ENCODE results near the gene CALM1. TPM values are rescaled to one million over a fixed set of nuclear protein-coding genes. Genes with fewer than 3 reads are reported as not detected.

Gene CALM1
- total and polyA plus RNA-seq, 10 of the 15 experiments (the other 5 are each of a cell fraction or from before 2014, with no cell fraction given): 110 to 729 (median 261) TPM

- TF ChIP-seq RELB (IDR thresholded peaks at IDR 0.05; ENCODE audit: low read depth): peak; percentile 36; the same call in 1 of the 2 replicates
- peak; percentile 80; the same call in 2 of the 3 replicates for TF ChIP-seq POU2F2 (IDR thresholded peaks at IDR 0.05; ENCODE audit: borderline replicate concordance, low read depth, low read length)
- TF ChIP-seq DPF2 (IDR thresholded peaks at IDR 0.05): peak; percentile 70
- TF ChIP-seq NBN (IDR thresholded peaks at IDR 0.05): peak; percentile 98
- no peak for TF ChIP-seq ZZZ3 (IDR thresholded peaks at IDR 0.05; ENCODE audit: control insufficient read depth, insufficient read length, low read depth)
- TF ChIP-seq MLLT1 (IDR thresholded peaks at IDR 0.05): peak; percentile 88
- peak; percentile 29; the same call in 1 of the 2 replicates for TF ChIP-seq MXI1 (IDR thresholded peaks at IDR 0.05; ENCODE audit: low read depth, low read length)
- 0 out of 2 replicates have a peak, but pooled peaks have one; percentile 70 for TF ChIP-seq SMARCA5 (IDR thresholded peaks at IDR 0.05)
- TF ChIP-seq CREM (IDR thresholded peaks at IDR 0.05; ENCODE audit: low read depth): peak; percentile 99
- TF ChIP-seq CBX5 (IDR thresholded peaks at IDR 0.05; ENCODE audit: low read depth): peak; percentile 76; the same call in 1 of the 2 replicates
- TF ChIP-seq RB1 (IDR thresholded peaks at IDR 0.05; ENCODE audit: borderline replicate concordance): peak; percentile 88
- TF ChIP-seq ATF3 (IDR thresholded peaks at IDR 0.05; ENCODE audit: borderline replicate concordance, extremely low read depth, low read depth, low read length): no peak
- peak in 1 of 2 experiments; percentile 64; a peak in 1 of 3 replicates for TF ChIP-seq EGR1 (IDR thresholded peaks at IDR 0.05; ENCODE audit: borderline replicate concordance in 1 of 2, low read depth in 2 of 2, low read length in 2 of 2)
- TF ChIP-seq HDAC6 (IDR thresholded peaks at IDR 0.05; ENCODE audit: unreplicated experiment): no peak
- peak; percentile 67; the same call in 1 of the 2 replicates for TF ChIP-seq MYB (IDR thresholded peaks at IDR 0.05; ENCODE audit: borderline replicate concordance, low read depth, low read length)
- peak; percentile 78 for TF ChIP-seq E2F4 (IDR thresholded peaks at IDR 0.05; ENCODE audit: low read depth, low read length)
- peak; percentile 85 for TF ChIP-seq MYC (IDR thresholded peaks at IDR 0.05; ENCODE audit: insufficient read depth, insufficient read length, insufficient replicate concordance, low read length, severe bottlenecking)
- TF ChIP-seq SUZ12 (IDR thresholded peaks at IDR 0.05; ENCODE audit: unreplicated experiment): no peak
- no peak for TF ChIP-seq ZBTB11 (CRISPR knock-in tag; IDR thresholded peaks at IDR 0.05)
- no peak for TF ChIP-seq YBX1 (IDR thresholded peaks at IDR 0.05)
- no peak for TF ChIP-seq KAT2A (conservative IDR thresholded peaks at IDR 0.05; ENCODE audit: control insufficient read depth, low read depth, low read length)
- peak; percentile 61; the same call in 1 of the 2 replicates for TF ChIP-seq LARP7 (IDR thresholded peaks at IDR 0.05)
- TF ChIP-seq IRF4 (IDR thresholded peaks at IDR 0.05; ENCODE audit: low read depth, low read length): 0 out of 2 replicates have a peak, but pooled peaks have one; percentile 32
These were observed 13.6 kb upstream of the CALM1 start (continued) for GRCh38 chr14:90383126-90383730.

Measured in GM12878 (cell line).